ENCODE data around the gene FASTKD1. TPM values are rescaled to one million over a fixed set of nuclear protein-coding genes. Genes with fewer than 3 reads are reported as not detected.

The FASTKD1 gene
- total and polyA plus RNA-seq, 2 donors (not counting 3 experiments of a cell fraction or from before 2014, with no cell fraction given), result 8.9 to 32.2 TPM

DNA sequence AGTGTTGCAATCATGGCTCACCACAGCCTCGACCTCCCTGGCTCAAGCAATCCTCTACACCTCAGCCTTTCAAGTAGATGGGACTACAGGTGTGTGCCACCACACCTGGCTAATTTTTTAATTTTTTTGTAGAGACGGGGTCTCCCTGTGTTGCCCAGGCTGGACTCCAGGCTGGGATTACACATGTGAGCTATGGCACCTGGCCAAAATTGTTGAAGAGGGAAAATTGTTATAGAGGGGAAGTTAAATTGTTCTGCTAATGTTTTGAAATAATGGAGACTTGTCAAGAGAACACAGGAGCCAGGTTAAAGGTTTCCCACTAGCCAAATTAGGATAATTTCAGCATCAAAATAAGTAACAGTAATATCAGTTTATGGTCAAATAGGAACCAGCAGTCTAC, 35.6 kb upstream of the FASTKD1 start:
- no peak for TF ChIP-seq EZH2 (IDR thresholded peaks at IDR 0.05; ENCODE audit: borderline replicate concordance, low read depth, low read length, severe bottlenecking)
- no peak for TF ChIP-seq GATA2 (IDR thresholded peaks at IDR 0.05; ENCODE audit: insufficient read depth, insufficient read length, low read depth, low read length)
- TF ChIP-seq, protein P1, sequence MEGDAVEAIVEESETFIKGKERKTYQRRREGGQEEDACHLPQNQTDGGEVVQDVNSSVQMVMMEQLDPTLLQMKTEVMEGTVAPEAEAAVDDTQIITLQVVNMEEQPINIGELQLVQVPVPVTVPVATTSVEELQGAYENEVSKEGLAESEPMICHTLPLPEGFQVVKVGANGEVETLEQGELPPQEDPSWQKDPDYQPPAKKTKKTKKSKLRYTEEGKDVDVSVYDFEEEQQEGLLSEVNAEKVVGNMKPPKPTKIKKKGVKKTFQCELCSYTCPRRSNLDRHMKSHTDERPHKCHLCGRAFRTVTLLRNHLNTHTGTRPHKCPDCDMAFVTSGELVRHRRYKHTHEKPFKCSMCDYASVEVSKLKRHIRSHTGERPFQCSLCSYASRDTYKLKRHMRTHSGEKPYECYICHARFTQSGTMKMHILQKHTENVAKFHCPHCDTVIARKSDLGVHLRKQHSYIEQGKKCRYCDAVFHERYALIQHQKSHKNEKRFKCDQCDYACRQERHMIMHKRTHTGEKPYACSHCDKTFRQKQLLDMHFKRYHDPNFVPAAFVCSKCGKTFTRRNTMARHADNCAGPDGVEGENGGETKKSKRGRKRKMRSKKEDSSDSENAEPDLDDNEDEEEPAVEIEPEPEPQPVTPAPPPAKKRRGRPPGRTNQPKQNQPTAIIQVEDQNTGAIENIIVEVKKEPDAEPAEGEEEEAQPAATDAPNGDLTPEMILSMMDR (IDR thresholded peaks at IDR 0.05; ENCODE audit: extremely low read depth in 1 of 2, insufficient read depth in 1 of 2, low read depth in 1 of 2, low read length in 2 of 2), result no peak
- no peak for TF ChIP-seq FOS (IDR thresholded peaks at IDR 0.05; ENCODE audit: borderline replicate concordance, insufficient read depth, low read length)
- TF ChIP-seq, protein P2, sequence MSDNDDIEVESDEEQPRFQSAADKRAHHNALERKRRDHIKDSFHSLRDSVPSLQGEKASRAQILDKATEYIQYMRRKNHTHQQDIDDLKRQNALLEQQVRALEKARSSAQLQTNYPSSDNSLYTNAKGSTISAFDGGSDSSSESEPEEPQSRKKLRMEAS (IDR thresholded peaks at IDR 0.05; ENCODE audit: insufficient read depth, insufficient read length), result no peak
- no peak for TF ChIP-seq MYC (IDR thresholded peaks at IDR 0.05; ENCODE audit: low read depth, low read length)
- TF ChIP-seq POLR2AphosphoS5 (IDR thresholded peaks at IDR 0.05; ENCODE audit: insufficient read depth, low read depth, low read length), result no peak
- no peak for TF ChIP-seq JUN (IDR thresholded peaks at IDR 0.05; ENCODE audit: borderline replicate concordance, insufficient read depth, insufficient read length, low read depth)
- no peak for FAIRE-seq
- BruUV-seq (replicated peaks), result no TSS peak
- dilution Hi-C loops (cut with MboI; ENCODE audit: extremely low pct_ligation_motif_present, low sequenced_read_pairs), result no loop called here
- Histone ChIP-seq H3K9me3 (replicated peaks; ENCODE audit: control insufficient read depth, insufficient read depth, low read length) (no peaks in the 10 kb centered on the region), H3K4me2 (ENCODE audit: insufficient read depth, low read length) (no peak overlapping the region), H3K9ac (replicated peaks; ENCODE audit: extremely low read depth, insufficient read depth, low read length) (no peak overlapping the region), H3K27me3 (ENCODE audit: control insufficient read depth in 2 of 2, insufficient read depth in 2 of 2, low read length in 2 of 2) (no peaks in the 10 kb centered on the region), H3K27ac (ENCODE audit: insufficient read depth, low read depth, low read length) (no peak overlapping the region), H2AFZ (ENCODE audit: low read depth, low read length) (no peak overlapping the region), H4K20me1 (replicated peaks; ENCODE audit: control insufficient read depth, extremely low read depth, insufficient read depth, low read length) (no peaks in the 10 kb centered on the region), H3K9me1 (replicated peaks; ENCODE audit: control insufficient read depth, extremely low read depth, insufficient read depth, low read length) (no peaks in the 10 kb centered on the region), H3K4me3 (replicated peaks in 1 of 3; ENCODE audit: insufficient read depth in 1 of 3, low read depth in 1 of 3, low read length in 3 of 3) (no peak overlapping the region), H3K36me3 (ENCODE audit: control insufficient read depth in 2 of 2, extremely low read depth in 1 of 2, insufficient read depth in 2 of 2, low read length in 2 of 2) (peaks cover 5 to 6% of the 10 kb centered on the region in 2 experiments), H3K4me1 (ENCODE audit: control insufficient read depth, extremely low read depth, insufficient read depth, low read length) (no peaks in the 10 kb centered on the region), H3K79me2 (ENCODE audit: control insufficient read depth, insufficient read depth, low read length) (peaks cover 2% of the 10 kb centered on the region)
- intact Hi-C loops (cut with micrococcal nuclease), result no loop called here
- ChIA-PET POLR2A (no interaction called here), CTCF (no interaction called here)
- no peak for DNase-seq (ENCODE audit: low read depth, low spot score)
